GM21737 (cell line): Measurements from ENCODE around the gene ARRDC5.
"Not testable (repeated sequence)": the region's sequence is repeated elsewhere in the genome, so short reads cannot be mapped to it uniquely, and the experiment has no call there.

Experiments
- ATAC-seq: cut with Tn5 transposase; IDR thresholded peaks from one replicate; pipeline ENCODE4 v1.9.1; 2021; ENCODE audit warnings: mild to moderate bottlenecking, moderate library complexity; ENCODE audit not compliant: unreplicated experiment

Gene ARRDC5

DNA sequence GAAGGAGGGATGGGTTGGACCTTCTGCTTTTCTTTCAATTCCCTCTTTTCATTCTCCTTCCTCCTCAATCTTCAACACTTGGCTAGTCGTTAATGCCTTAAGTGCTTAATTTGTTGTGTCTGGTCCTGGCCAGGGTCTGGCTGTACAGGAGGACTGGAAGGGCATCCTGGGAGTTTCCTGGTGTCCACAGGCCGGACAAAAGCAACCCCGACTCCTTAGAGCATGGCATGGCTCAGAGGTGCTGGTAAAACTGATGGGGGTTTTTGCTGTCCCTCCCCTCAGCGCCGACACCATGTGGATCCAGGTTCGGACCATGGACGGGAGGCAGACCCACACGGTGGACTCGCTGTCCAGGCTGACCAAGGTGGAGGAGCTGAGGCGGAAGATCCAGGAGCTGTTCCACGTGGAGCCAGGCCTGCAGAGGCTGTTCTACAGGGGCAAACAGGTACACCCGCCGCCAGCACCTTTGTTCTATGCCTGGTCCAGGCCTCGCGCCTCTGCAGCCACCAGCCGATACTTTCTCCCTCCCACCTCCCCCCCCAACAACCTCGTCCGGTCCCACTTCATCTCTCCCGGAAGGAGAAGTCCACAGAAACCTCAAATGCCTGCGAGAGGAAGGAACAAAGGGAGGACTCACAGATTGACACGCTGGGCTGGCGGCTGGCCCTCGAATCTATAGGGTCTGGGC, 8.0 kb upstream of the ARRDC5 start:
- ATAC-seq: no peak

DNA sequence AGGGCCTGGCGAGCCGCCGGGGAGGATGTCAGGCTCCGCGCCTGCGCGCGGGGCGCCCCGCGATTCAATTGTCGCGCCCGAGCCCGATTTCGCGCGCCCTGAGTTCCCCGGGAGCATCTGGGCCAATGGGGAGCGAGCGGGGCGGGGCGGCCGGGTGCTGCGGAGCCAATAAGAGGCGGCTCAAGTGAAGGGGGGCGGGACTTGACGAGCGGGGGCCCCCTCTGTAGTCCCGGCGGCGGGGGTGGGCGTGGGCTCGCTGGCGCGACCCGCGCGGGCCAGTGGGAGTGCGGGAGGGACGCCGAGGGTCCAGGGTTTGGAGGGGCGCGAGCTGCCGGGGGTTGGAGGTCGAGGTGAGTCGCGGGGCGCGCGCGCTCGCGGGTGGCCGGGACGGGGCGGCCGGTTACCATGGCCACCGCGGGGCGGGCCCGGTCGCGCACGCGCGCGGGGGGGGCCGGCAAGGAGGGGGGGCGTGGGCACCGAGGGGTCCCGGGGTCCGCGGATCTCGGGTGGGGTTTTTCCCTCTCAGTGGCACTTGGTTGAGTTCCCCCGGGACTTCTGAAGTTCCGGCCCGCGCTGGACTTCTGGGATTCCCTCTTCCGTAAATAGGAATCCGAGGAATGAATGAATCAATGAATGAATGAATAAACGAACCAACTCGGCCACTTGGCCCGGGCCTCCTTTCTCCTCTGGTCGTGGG, 7.3 kb upstream of the ARRDC5 start:
- peak; percentile 78 for ATAC-seq

DNA sequence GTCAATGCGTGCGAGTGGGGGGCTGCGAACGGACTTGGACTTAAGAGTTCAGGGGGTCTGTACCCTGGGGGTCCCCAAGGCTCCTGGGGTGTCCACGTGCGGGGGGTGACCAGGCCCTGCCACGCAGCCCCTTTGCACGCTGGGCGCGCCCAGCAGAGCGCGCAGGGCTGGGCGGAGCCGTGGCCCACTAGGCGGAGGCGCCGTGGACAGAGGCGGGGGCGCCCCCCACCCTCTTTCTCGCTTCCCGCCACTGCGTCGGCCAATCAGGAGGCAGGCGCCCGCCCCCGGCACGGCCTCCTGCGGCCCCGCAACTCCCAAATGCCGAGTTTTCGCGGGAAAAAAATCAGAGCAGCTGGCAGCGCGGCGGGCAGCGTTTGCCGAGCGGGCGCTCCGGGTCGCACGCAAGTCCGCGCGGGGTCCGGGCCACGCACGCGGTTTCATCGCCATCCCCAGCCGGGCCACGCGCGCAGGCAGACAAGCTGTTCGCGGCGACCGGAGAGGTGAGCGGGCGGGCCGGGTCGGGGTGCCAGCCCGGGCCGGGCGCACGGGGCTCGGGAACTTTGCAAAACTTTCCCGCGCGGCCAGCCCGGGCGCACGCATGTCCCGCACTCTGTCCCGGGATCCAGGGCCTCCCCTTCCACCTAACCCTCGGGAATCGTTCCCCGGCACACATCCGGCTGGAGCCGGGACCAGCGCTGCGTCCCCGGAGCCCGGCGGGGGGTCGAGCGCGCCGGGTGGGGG, 6.6 kb upstream of the ARRDC5 start, which contains the start of gene UHRF1:
Gene UHRF1, plus strand, starts transcription at position 346 of the 741 bp plus-strand sequence. CDS start 1,385 bp downstream, outside the sequence.
- ATAC-seq: peak; percentile 16

DNA sequence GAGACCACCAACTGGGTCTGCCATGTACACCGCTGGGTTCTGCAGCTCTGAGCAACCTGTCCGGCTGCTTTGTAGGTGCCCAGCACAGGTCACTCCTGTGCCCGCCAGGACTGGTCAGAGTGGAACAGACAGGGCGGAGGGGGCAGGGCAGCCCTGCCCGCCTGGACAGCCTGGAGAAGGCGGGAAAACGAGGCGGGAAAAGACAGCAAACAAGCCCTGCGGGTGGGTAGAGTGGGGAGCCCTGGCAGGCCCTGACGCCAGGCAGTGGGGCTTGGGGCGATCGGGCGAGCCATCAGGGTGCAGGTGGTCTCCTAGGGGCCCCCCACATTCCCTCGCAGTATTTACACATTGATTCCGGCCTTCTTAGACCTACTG, 6.1 kb upstream of the ARRDC5 start:
- no peak for ATAC-seq

DNA sequence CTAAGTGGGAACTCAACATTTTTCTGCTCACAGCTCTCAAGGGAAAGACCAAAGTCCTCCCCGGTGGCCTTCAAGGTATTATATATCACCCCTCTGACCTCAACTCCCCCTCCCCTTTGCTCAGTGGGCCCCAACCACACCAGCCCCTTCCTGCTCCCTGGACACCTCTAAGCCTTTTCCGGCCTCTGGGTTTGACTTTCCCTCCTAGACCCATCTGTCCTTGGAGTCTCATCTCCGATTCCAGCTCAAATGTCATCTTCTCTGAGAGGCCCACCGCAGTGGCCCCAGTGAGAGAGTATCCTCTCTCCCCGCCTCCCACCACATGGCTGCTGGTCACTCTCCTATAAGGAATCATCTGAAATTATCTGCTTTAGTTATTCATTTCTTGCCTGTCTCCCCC, 5.7 kb upstream of the ARRDC5 start:
- no peak for ATAC-seq

DNA sequence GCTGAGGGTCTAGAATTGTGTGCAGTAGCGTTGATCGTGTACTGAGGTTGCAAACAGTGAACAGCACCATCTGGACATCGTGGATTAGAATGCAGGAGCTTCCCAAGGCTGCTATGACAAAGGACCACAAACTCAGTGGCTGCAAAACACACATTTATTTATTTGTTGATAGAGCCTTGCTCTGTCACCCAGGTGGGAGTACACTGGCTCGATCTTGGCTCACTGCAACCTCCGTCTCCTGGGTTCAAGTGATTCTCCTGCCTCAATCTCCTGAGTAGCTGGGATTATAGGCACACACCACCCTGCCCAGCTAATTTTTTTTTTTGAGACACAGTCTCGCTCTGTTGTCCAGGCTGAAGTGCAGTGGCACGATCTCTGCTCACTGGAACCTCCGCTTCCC, 4.3 kb upstream of the ARRDC5 start:
- no peak for ATAC-seq

DNA sequence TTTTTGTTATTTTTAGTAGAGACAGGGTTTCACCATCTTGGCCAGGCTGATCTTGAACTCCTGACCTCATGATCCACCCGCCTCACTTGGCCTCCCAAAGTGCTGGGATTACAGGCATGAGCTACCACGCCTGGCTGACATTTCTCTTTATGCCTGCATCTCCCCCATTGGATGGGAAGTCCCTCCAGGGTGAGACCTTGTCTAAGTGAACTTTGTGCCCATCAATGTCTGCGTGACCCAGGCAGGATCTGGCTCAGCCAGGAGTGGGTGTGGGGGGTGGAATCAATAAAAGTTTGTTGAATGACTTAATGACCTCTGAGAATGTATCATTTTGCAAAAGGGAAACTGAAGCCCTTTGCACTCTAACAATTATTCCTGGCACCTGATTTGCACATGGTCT, 1.8 kb upstream of the ARRDC5 start:
- no peak for ATAC-seq

DNA sequence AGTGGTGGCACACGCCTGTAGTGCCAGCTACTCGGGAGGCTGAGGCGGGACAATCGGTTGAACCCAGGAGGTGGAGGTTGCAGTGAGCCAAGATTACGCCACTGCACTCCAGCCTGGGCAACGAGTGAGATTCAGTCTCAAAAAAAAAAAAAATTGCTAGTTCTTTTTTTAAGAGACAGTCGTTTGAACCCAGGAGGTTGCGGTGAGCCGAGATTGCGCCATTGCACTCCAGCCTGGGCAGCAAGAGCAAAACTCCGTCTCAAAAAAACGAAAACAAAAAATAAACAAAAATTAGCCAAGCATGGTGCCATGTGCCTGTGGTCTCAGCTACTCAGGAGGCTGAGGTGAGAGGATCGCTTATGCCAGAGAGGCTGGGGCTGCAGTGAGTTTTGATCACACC, 1.8 kb downstream of the ARRDC5 start:
- ATAC-seq: not testable (repeated sequence)

DNA sequence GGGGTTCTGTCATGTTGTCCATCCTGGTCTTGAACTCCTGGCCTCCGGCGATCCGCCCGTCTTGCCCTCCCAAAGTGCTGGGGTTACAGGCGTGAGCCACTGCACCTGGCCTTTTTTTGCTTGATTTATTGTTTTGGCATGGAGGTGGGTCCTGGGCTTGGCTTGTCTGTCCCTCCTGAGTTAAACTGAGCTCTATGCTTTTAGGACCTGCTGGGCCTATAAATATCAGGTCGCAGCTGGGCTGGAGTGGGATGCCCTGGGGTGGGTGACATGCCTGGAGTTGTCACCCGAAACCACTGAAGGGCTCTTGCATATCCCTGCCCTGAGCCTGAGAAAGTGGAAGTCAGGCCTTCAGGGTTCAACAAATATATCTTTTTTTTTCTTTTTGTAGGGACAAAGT, 5.5 kb downstream of the ARRDC5 start:
- ATAC-seq: no peak

DNA sequence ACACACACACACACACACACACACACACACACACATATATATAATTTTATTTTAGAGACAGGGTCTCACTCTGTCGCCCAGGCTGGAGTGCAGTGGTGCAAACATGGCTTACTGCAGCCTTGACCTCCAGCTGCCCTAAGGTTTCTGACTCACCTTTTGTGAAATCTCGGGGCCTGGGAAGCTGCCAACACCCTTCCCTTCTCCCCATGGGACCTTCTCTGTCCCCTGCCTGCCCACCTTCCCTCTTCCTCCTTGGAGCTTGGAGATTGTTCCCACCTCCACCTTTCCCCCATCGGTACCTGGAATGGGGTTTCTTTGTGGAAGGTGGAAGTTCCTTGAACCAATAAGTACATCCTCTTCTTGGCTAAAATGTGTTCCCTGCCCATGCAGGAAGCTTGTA, 6.3 kb downstream of the ARRDC5 start:
- ATAC-seq: no peak

DNA sequence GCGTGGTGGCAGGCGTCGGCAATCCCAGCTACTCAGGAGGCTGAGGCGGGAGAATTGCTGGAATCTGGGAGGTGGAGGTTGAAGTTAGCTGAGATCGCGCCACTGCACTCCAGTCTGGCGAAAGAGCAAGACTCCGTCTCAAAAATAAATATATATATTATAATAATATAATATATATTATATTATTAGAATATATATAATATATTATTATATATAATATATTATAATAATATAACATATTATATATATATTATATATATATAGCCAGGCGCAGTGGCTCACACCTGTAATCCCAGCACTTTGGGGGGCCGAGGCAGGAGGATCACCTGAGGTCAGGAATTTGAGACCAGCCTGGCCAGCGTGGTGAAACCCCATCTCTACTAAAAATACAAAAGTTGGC, 9.7 kb downstream of the ARRDC5 start:
- not testable (repeated sequence) for ATAC-seq

DNA sequence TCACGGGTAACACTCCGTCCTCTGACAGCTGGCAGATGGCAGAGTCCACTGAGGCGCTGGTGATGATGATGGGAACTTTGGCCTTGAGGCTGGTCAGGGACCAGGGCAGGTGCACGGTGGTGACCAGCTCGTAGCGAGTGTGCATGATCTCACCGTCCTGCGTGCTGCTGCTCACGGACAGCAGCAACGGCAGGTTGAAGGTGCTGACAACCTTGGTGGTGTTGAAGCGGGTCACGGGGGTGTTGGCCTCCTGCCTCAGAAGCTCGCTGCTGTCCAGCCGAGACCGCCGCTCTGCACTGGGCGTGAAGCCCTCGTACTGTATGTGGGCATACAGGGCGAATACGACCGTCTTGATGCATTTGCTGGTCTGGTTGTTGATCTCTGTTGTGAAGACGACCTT, 11.6 kb downstream of the ARRDC5 start:
- ATAC-seq: no peak

DNA sequence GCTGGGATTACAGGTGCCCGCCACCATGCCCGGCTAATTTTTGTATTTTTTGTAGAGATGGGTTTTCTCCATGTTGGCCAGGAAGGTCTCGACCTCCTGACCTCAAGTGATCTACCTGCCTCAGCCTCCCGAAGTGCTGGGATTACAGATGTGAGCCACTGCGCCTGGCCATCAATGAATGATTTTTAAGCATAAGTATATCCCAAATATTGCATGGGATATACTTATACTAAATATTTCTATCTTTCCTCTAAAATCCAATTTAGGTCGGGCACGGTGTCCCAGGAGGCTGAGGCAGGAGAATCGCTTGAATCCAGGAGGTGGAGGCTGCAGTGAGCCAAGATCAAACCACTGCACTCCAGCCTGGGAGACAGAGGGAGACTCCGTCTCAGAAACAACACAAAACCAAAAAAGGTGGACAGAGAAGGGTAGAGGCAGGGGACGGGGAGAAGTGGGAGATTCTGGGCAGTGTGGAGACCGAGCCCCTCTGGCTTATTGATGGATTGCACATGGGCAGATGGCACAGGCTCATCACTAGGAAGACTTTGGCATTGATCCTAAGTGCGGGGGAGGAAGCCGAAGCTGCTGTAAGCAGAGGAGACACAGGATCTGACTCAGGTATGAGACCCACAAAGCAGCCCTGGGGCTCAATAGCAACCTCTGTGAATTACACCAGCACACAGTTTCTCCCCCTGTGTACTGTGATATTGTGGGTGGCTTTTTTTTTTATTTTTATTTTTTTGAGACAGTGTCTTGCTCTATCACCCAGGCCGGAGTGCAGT, 13.5 kb downstream of the ARRDC5 start:
- ATAC-seq: no peak

DNA sequence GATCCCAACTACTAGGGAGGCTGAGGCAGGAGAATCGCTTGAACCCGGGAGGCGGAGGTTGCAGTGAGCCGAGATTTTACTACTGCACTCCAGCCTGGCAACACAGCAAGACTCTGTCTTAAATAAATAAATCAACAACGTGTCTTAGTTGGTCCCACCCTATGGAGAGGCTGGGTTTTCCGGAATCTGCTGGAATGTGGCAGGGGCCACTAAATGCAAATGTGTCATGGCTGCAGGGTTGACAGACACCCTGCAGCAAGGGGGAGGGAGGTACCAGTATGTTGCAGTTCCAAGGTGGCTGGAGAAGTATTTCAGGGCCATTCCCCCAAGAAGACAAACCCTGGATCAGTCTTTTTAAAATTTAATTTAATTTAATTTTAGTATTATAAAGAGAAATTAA, 14.9 kb downstream of the ARRDC5 start:
- ATAC-seq: not testable (repeated sequence)

DNA sequence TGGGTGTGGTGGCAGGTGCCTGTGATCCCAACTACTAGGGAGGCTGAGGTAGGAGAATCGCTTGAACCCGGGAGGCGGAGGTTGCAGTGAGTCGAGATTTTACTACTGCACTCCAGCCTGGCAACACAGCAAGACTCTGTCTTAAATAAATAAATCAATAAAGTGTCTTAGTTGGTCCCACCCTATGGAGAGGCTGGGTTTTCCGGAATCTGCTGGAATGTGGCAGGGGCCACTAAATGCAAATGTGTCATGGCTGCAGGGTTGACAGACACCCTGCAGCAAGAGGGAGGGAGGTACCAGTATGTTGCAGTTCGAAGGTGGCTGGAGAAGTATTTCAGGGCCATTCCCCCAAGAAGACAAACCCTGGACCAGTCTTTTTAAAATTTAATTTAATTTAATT, 17.7 kb downstream of the ARRDC5 start:
- ATAC-seq: not testable (repeated sequence)

DNA sequence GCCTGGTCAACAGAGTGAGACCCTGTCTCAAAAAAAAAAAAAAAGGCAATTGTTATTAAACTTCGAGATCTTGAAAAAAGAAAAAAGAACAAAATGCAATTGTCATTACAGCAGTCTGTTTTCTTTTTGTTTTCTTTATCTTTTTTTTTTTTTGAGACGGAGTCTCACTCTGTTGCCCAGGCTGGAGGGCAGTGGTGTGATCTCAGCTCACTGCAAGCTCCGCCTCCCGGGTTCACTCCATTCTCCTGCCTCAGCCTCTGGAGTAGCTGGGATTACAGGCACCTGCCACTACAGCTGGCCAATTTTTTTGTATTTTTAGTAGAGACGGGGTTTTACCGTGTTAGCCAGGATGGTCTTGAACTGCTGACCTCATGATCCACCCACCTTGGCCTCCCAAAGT, 19.8 kb downstream of the ARRDC5 start:
- ATAC-seq: not testable (repeated sequence)

DNA sequence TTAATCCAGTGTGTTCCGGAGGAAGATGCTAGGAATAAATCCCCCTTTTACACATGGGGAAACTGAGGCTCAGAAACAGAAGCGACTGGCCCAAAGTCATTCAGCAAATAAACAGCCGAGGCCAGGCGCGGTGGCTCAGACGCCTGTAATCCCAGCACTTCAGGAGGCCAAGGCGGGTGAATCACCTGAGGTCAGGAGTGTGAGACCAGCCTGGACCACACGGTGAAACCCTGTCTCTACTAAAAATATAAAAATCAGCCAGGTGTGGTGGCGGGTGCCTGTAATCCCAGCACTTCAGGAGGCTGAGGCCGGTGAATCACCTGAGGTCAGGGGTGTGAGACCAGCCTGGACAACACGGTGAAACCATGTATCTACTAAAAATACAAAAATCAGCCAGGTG, 23.7 kb downstream of the ARRDC5 start:
- ATAC-seq: no peak

DNA sequence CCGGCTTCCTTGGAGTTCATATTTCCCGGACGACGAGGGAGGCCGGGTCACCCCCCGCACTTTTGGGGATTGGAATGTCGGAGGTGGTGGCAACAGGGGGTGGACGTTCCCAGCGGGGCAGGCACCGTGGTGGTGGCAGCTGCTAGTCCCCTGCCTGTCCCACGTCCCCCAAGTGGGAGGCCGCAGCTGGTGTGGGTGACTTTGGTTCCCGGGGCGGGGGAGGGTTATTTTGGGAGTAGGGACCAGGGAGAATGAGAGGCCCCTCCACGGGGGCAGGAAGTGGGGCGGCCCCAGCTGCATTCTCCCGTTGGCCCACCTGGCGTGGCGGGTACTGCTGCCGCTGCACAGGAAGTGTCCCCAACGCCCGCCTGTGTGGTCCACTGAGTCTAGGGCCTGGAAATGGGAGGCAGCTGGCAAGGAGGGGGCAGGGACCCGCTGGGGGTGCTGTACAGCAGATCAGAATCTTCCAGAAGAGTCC, 24.2 kb downstream of the ARRDC5 start:
- ATAC-seq: no peak

DNA sequence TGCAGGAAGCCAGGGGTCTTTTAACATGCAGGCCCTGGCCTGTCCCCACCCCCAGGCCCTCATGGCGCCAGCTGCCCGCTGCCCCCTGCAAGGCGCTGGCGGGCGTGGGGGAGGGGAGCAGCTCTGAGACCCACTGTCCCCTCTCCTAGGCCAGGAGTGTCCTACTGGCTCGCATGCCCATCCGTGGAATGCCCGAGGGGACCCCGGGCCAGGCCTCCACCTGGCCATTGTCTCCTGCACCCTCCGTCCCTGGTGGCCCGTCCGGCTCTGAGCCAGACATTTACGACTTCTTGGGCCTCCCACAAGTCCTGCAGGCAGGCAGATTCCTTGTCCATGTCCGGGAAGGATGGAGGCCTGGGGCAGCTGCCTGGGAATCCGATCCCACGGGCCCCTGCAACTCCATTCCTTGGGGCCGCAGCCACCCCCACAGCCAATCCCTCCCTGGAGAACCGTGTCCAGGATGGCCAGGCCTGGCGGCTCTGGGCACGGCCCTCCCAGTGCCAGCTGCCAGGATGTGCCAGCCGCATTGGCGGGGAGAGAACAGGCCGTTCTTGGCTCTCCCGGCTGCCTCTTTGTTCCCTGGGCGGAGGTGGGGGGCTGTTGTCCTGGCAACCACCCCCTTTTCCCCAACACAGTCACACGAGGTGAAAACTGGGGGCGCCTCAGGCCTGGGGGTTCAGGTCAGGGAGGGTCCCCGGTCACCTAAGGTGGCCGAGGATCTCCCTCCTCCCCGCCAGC, 24.8 kb downstream of the ARRDC5 start:
- no peak for ATAC-seq

DNA sequence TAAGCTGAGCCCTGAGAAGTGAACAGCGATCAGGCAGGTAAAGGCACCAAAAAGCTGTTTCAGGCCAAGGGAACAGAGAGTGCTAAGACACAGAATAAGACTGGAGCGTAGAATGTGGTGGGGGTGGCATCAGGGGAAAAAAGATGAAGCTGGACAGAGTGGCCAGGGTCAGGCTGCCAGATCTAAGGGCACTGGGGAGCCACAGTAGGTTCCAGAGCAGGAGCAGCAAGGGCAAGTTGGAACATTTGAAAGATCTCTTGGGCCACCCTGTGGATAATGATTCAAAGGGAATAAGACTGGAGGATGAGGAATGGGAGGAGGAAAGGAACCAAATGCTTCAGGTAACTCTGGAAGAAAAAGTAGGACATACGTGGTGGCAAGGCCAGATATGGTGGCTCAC, 28.8 kb downstream of the ARRDC5 start:
- no peak for ATAC-seq
